Transverse colon (tissue), 4 donors: ENCODE measurements around the gene CEMP1. TPM values are rescaled to one million over a fixed set of nuclear protein-coding genes. Genes with fewer than 3 reads are reported as not detected.

Source experiments
- DNase-seq: peaks from one replicate; pipeline ENCODE4 v3.0.0-alpha.2; 2019
- H3K27ac ChIP-seq, 4 donors: fragments of 200-600 bp; sonication (generic); 2 replicates each; pipeline ENCODE4 v1.5.1; 2016 to 2018; ENCODE audit warnings: inconsistent platforms in 4 of 4
- H3K27me3 ChIP-seq: fragments of 200-600 bp; sonication (generic); 2 replicates; pipeline ENCODE4 v1.5.1; 2017; ENCODE audit warnings: inconsistent platforms
- H3K36me3 ChIP-seq, 4 donors: fragments of 200-600 bp; sonication (generic); 2 replicates each; pipeline ENCODE4 v1.5.1; 2017 to 2019; ENCODE audit warnings: inconsistent platforms in 4 of 4
- H3K4me1 ChIP-seq, 4 donors: fragments of 200-600 bp; sonication (generic); 2 replicates each; pipeline ENCODE4 v1.5.1; 2017 to 2020; ENCODE audit warnings: inconsistent platforms in 4 of 4
- H3K4me3 ChIP-seq, 4 donors: fragments of 200-600 bp; sonication (generic); 1 replicate in 1 of 4; 2 replicates in 3 of 4; pipeline versions ENCODE4 v1.5.1 to v1.6.1; 2017 to 2019; ENCODE audit warnings: inconsistent platforms in 4 of 4
- H3K9me3 ChIP-seq, 2 donors: fragments of 200-600 bp; sonication (generic); 2 replicates each; pipeline ENCODE4 v1.5.1; 2017 to 2019; ENCODE audit warnings: inconsistent platforms in 2 of 2
- EP300 ChIP-seq: sonication (generic); formaldehyde crosslinking; IDR thresholded peaks from one replicate; pipeline ENCODE4 v1.6.1; 2017; ENCODE audit warnings: antibody characterized with exemption, low read depth
- POLR2A ChIP-seq: fragments of 450-650 bp; IDR thresholded peaks from one replicate; pipeline ENCODE4 v1.6.1; 2016; ENCODE audit warnings: antibody characterized with exemption, mild to moderate bottlenecking, moderate library complexity
- POLR2AphosphoS5 ChIP-seq, 3 donors: sonication (generic); formaldehyde crosslinking; IDR thresholded peaks; one replicate each; pipeline ENCODE4 v1.6.1; 2016; ENCODE audit warnings: antibody characterized with exemption in 3 of 3
- WGBS, 2 donors: methylation state at CpG; one replicate each; pipeline ENCODE4 v1.1.5; 2018; ENCODE audit warnings: low coverage in 1 of 2; 5-methylcytosine and 5-hydroxymethylcytosine counted together
- in situ Hi-C, 4 donors: fragments of 200-750 bp; cut with MboI; loops; one replicate each; pipeline versions ENCODE4 v1.15.0 to v1.15.1; 2017; ENCODE audit warnings: low sequenced_read_pairs in 3 of 4, low pct_ligation_motif_present in 1 of 4, low pct_unique_long_range_greater_than_20kb in 1 of 4
- intact Hi-C: fragments of 100-400 bp; cut with DNase I; formaldehyde crosslinking; loops from one replicate; pipeline ENCODE4 v1.15.1; 2023; ENCODE audit warnings: low total_unique reads
- total RNA-seq, 4 donors: library from RNA; depleted of rRNA; stranded (reverse); fragments of >200 nt; gene quantifications; one replicate each; pipeline ENCODE4 v1.1.0, GENCODE V29; 2016
- TF ChIP-seq, protein P1 (sequence below), 5 experiments: fragments of 200-600 bp in 3 of 5; fragments of 450-650 bp in 2 of 5; sonication (generic) in 3 of 5; IDR thresholded peaks; 1 replicate in 2 of 5; 2 replicates in 3 of 5; pipeline ENCODE4 v1.5.1; 2016 to 2017; ENCODE audit warnings: antibody characterized with exemption in 5 of 5, inconsistent platforms in 3 of 5, mild to moderate bottlenecking in 2 of 5, moderate library complexity in 1 of 5

CEMP1 gene
- total RNA-seq, 4 donors from 2014 or later = 1.9 to 3.1 TPM; not detected in 2

DNA sequence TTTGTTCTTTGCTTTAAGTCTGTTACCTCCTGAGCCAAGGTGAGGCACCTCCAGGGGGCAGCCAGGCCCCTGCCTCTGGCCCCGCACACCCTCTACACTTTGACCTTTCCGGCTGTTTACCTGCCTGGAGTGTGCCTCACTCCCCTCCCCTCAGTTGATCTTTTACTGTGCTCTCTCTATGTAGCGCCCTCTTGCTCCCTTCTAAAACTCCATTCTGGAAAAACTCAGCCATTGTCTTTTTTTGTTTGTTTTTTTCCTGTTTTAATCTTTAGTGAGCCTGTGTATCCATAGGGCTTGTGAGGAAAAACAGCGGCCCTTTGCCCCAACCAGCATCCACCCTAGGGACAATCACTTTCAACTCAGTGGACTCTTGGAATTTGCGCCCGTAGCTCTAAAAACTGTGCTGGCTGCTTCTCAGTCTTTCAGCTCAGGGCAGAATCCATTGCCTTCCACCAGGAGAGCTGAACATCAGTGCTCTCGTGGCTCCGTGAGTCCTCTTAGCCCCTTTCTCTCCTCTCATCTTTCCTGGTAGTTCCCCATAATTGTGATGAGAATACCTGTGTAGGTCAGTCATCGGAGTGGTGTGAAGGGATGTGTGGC, 6.8 kb downstream of the CEMP1 start:
- Histone ChIP-seq H3K9me3 (no peaks in the 10 kb centered on the region), H3K36me3 (peaks cover 0 to 6% (median 2%) of the 10 kb centered on the region in 4 donors), H3K27me3 (no peaks in the 10 kb centered on the region), H3K27ac (peak overlapping the region; percentile 2 to 52 (median 48)), H3K4me1 (peaks cover 11 to 32% (median 31%) of the 10 kb centered on the region in 4 donors), H3K4me3 (no peak overlapping the region)
- DNase-seq = no peak
- 61 to 66% methylated on average over 8 to 9 of the region's 9 CpGs for WGBS, 2 donors
- in situ Hi-C loops = no loop called here
- intact Hi-C loops = no loop called here
- TF ChIP-seq EP300 (no peak), POLR2AphosphoS5 (IDR thresholded peaks at IDR 0.05) (no peak)
- TF ChIP-seq, protein P1, sequence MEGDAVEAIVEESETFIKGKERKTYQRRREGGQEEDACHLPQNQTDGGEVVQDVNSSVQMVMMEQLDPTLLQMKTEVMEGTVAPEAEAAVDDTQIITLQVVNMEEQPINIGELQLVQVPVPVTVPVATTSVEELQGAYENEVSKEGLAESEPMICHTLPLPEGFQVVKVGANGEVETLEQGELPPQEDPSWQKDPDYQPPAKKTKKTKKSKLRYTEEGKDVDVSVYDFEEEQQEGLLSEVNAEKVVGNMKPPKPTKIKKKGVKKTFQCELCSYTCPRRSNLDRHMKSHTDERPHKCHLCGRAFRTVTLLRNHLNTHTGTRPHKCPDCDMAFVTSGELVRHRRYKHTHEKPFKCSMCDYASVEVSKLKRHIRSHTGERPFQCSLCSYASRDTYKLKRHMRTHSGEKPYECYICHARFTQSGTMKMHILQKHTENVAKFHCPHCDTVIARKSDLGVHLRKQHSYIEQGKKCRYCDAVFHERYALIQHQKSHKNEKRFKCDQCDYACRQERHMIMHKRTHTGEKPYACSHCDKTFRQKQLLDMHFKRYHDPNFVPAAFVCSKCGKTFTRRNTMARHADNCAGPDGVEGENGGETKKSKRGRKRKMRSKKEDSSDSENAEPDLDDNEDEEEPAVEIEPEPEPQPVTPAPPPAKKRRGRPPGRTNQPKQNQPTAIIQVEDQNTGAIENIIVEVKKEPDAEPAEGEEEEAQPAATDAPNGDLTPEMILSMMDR (IDR thresholded peaks at IDR 0.05) = no peak

GRCh38 chr16:2523801-2524231, 7.4 kb downstream of the CEMP1 start:
- intact Hi-C loops (no loop called here), in situ Hi-C loops (no loop called here)
- H3K4me3 ChIP-seq = no peak overlapping the region
- TF ChIP-seq POLR2AphosphoS5 (IDR thresholded peaks at IDR 0.05) (no peak), EP300 (no peak), POLR2A (no peak)
- TF ChIP-seq, protein P1 (IDR thresholded peaks at IDR 0.05) = no peak
- no peak for DNase-seq
- H3K9me3 ChIP-seq = no peaks in the 10 kb centered on the region
- H3K27me3 ChIP-seq = no peaks in the 10 kb centered on the region
- H3K27ac ChIP-seq = peak overlapping the region; percentile 22 to 52 (median 48)
- H3K4me1 ChIP-seq = peaks cover 17 to 38% (median 37%) of the 10 kb centered on the region in 4 donors
- 68 to 78% methylated on average over 3 to 6 of the region's 6 CpGs for WGBS, 2 donors
- peaks cover 0 to 6% (median 2%) of the 10 kb centered on the region in 4 donors for H3K36me3 ChIP-seq

- Histone ChIP-seq H3K9me3 (no peaks in the 10 kb centered on the region), H3K4me3 (peak overlapping the region; percentile 72 to 78 (median 74)), H3K4me1 (peaks cover 38 to 67% (median 64%) of the 10 kb centered on the region in 4 donors), H3K27me3 (no peaks in the 10 kb centered on the region), H3K36me3 (no peaks in the 10 kb centered on the region), H3K27ac (peak overlapping the region; percentile 96 to 99 (median 98))
- TF ChIP-seq EP300 (no peak), POLR2A (no peak), POLR2AphosphoS5 (IDR thresholded peaks at IDR 0.05) (no peak)
- TF ChIP-seq, protein P1 (IDR thresholded peaks at IDR 0.05) = no peak
- 27% methylated on average over 26 of the region's 41 CpGs; no CpG with 5 or more reads in 1 of the 2 donors for WGBS, 2 donors
- intact Hi-C loops = no loop called here
- in situ Hi-C loops = no loop called here
- peak; percentile 59 for DNase-seq
Observed at GRCh38 chr16:2520784-2521531, 10.2 kb downstream of the CEMP1 start.

- intact Hi-C loops (no loop called here), in situ Hi-C loops (no loop called here)
- peak; percentile 92 for DNase-seq
- Histone ChIP-seq H3K36me3 (no peaks in the 10 kb centered on the region), H3K27ac (peak within 1 kb of the TSS; percentile 96 to 99 (median 98)), H3K4me1 (peaks cover 43 to 74% (median 71%) of the 10 kb centered on the region in 4 donors), H3K4me3 (peak within 1 kb of the TSS; percentile 72 to 78 (median 74)), H3K27me3 (no peaks in the 10 kb centered on the region), H3K9me3 (no peaks in the 10 kb centered on the region)
- WGBS, 2 donors = 1% methylated on average over 27 of the region's 83 CpGs; no CpG with 5 or more reads in 1 of the 2 donors
- TF ChIP-seq POLR2A (peak; percentile 63), POLR2AphosphoS5 (IDR thresholded peaks at IDR 0.05) (peak; percentile 84 to 93 (median 86)), EP300 (no peak)
- TF ChIP-seq, protein P1 (IDR thresholded peaks at IDR 0.05) = no peak
Observed at GRCh38 chr16:2520097-2520783, 11.0 kb downstream of the CEMP1 start, which contains the start of gene AMDHD2. TSS of gene AMDHD2 (plus strand) at chr16:2520371. CDS start at chr16:2520459, 88 bp downstream.
